HepG2 (cell line): ENCODE results near the gene ZNF48. TPM values are rescaled to one million over a fixed set of nuclear protein-coding genes. Genes with fewer than 3 reads are reported as not detected.
A peak's percentile ranks its signal among the peaks of the same experiment; 100 is the strongest.

Source experiments
- ATAC-seq: fragments of 200-7000 bp; cut with Tn5 transposase; 3 replicates; pipeline ENCODE4 v1.9.1; 2020; ENCODE audit warnings: mild to moderate bottlenecking, moderate library complexity
- BruUV-seq: library from RNA; stranded (reverse); fragments of 400-500 nt; replicated peaks from 2 replicates; lab custom pipeline; 2021; lab: Mats Ljungman, UMichigan
- CTCF ChIA-PET: fragments of 300-600 bp; formaldehyde crosslinking; extraction: SDS; loops from one replicate; lab custom pipeline; 2021; ENCODE audit warnings: low total read pairs, inconsistent platforms, low intra/inter-chr PET ratio; lab: Yijun Ruan, JAX
- POLR2A ChIA-PET: fragments of 350-600 bp; sonication (Branson Sonifier 250); formaldehyde crosslinking; loops from one replicate; lab custom pipeline; 2020; ENCODE audit warnings: antibody characterized with exemption, inconsistent platforms; lab: Yijun Ruan, JAX
- DNase-seq: peaks from one replicate; pipeline ENCODE4 v3.0.0-alpha.2; 2015; ENCODE audit warnings: low spot score
- FAIRE-seq: peaks from 3 replicates; lab custom pipeline; 2011; peaks lifted over from hg19 to GRCh38; lab: Jason Lieb, UNC
- H2AFZ ChIP-seq: one replicate; pipeline ENCODE4 v1.6.1; 2011; ENCODE audit warnings: low read length, inconsistent platforms
- H3K27ac ChIP-seq: fragments of 300-600 bp; 3 replicates; pipeline ENCODE4 v1.8.0; 2011; ENCODE audit warnings: mixed run types, mild to moderate bottlenecking, mixed read lengths, low read length, inconsistent platforms; ENCODE audit not compliant: insufficient read depth; ENCODE audit errors: extremely low read length
- H3K27me3 ChIP-seq, 2 experiments: fragments of 200-600 bp in 1 of 2; 2 replicates in 1 of 2; 3 replicates in 1 of 2; pipeline versions ENCODE4 v1.6.0 to v1.8.0; 2011; ENCODE audit warnings: low read length in 2 of 2, mild to moderate bottlenecking in 2 of 2, moderate library complexity in 2 of 2, inconsistent platforms in 1 of 2; ENCODE audit not compliant: insufficient read depth in 2 of 2, control insufficient read depth in 1 of 2
- H3K36me3 ChIP-seq, 2 experiments: fragments of 200-600 bp in 1 of 2; replicated peaks in 1 of 2; 2 replicates in 1 of 2; 3 replicates in 1 of 2; pipeline versions ENCODE4 v1.5.1 to v1.8.0; 2011; ENCODE audit warnings: low read length in 2 of 2, inconsistent platforms in 1 of 2; ENCODE audit not compliant: insufficient read depth in 2 of 2, control insufficient read depth in 1 of 2
- H3K4me1 ChIP-seq: 2 replicates; pipeline ENCODE4 v1.5.1; 2012; ENCODE audit warnings: low read length, inconsistent platforms; ENCODE audit not compliant: insufficient read depth
- H3K4me2 ChIP-seq: 2 replicates; pipeline ENCODE4 v1.6.0; 2011; ENCODE audit warnings: low read depth, low read length, inconsistent platforms
- H3K4me3 ChIP-seq, 3 experiments: fragments of 200-600 bp in 1 of 3; sonication (generic), shearing (Covaris generic) in 1 of 3; replicated peaks in 1 of 3; 2 replicates each; pipeline ENCODE4 v1.5.1; 2011 to 2016; ENCODE audit warnings: low read length in 3 of 3, inconsistent platforms in 2 of 3, low read depth in 2 of 3, mild to moderate bottlenecking in 2 of 3, control low read depth in 1 of 3, mixed read lengths in 1 of 3; ENCODE audit not compliant: insufficient read depth in 1 of 3
- H3K79me2 ChIP-seq: one replicate; pipeline ENCODE4 v1.6.1; 2011; ENCODE audit warnings: low read length, inconsistent platforms; ENCODE audit not compliant: insufficient read depth
- H3K9ac ChIP-seq: 2 replicates; pipeline ENCODE4 v1.6.0; 2011; ENCODE audit warnings: mild to moderate bottlenecking, low read depth, low read length, inconsistent platforms; ENCODE audit not compliant: insufficient read depth
- H3K9me3 ChIP-seq: 2 replicates; pipeline ENCODE4 v1.5.1; 2012; ENCODE audit warnings: mild to moderate bottlenecking, low read length
- H4K20me1 ChIP-seq: 2 replicates; pipeline ENCODE4 v1.6.0; 2011; ENCODE audit warnings: inconsistent platforms, mild to moderate bottlenecking, low read length, moderate library complexity; ENCODE audit not compliant: insufficient read depth
- GLI4 ChIP-seq: sonication (generic); formaldehyde crosslinking; IDR thresholded peaks from 2 replicates; pipeline ENCODE4 v1.5.1; 2020; ENCODE audit warnings: missing genetic modification reagents, mild to moderate bottlenecking, moderate library complexity, borderline replicate concordance
- HNF4G ChIP-seq, 2 experiments: sonication (generic) in 1 of 2; formaldehyde crosslinking in 1 of 2; IDR thresholded peaks; 2 replicates each; pipeline versions ENCODE4 v1.4.0 to v1.6.1; 2011 to 2020; ENCODE audit warnings: borderline replicate concordance in 2 of 2, low read depth in 2 of 2, mild to moderate bottlenecking in 2 of 2, low read length in 1 of 2, missing genetic modification reagents in 1 of 2, moderate library complexity in 1 of 2
- JDP2 ChIP-seq: sonication (generic); formaldehyde crosslinking; IDR thresholded peaks from 2 replicates; pipeline ENCODE4 v1.8.1; 2022; ENCODE audit warnings: missing genetic modification reagents, borderline replicate concordance
- LRRFIP1 ChIP-seq: sonication (generic); formaldehyde crosslinking; conservative IDR thresholded peaks from 2 replicates; pipeline ENCODE4 v1.4.0; 2020; ENCODE audit warnings: missing genetic modification reagents
- MAZ ChIP-seq, 2 experiments: sonication (generic) in 1 of 2; formaldehyde crosslinking in 1 of 2; IDR thresholded peaks; 2 replicates each; pipeline versions ENCODE4 v1.5.0 to v1.6.1; 2012 to 2020; ENCODE audit warnings: low read depth in 2 of 2, mild to moderate bottlenecking in 2 of 2, borderline replicate concordance in 1 of 2, improper control_type of control experiment in 1 of 2, low read length in 1 of 2, missing genetic modification reagents in 1 of 2, moderate library complexity in 1 of 2
- MBNL3 ChIP-seq: fragments of 250-450 bp; sonication (Bioruptor Pico); conservative IDR thresholded peaks from 2 replicates; pipeline ENCODE4 v1.8.0; 2022; ENCODE audit warnings: mild to moderate bottlenecking, inconsistent platforms
- MIXL1 ChIP-seq: IDR thresholded peaks from 2 replicates; pipeline ENCODE4 v1.6.1; 2016
- RBM39 ChIP-seq: fragments of 200-400 bp; formaldehyde crosslinking; IDR thresholded peaks from one replicate; pipeline ENCODE4 v1.6.1; 2018; ENCODE audit warnings: antibody characterized with exemption, mild to moderate bottlenecking, low read depth, low read length; ENCODE audit not compliant: poor library complexity, severe bottlenecking
- ZFY ChIP-seq: sonication (generic); formaldehyde crosslinking; IDR thresholded peaks from 2 replicates; pipeline ENCODE4 v1.4.0; 2020; ENCODE audit warnings: missing genetic modification reagents
- ZSCAN25 ChIP-seq: sonication (generic); formaldehyde crosslinking; IDR thresholded peaks from 2 replicates; pipeline ENCODE4 v1.8.0; 2022; ENCODE audit warnings: mild to moderate bottlenecking, missing genetic modification reagents
- WGBS: methylation state at CpG from one replicate; pipeline ENCODE4 v1.1.6; 2017; ENCODE audit warnings: low lambda C conversion rate; 5-methylcytosine and 5-hydroxymethylcytosine counted together
- in situ Hi-C: cut with HindIII; loops from 2 replicates; pipeline ENCODE4 v1.10.0; 2017; ENCODE audit warnings: low pct_unique_long_range_greater_than_20kb; ENCODE audit not compliant: extremely low pct_ligation_motif_present
- intact Hi-C: fragments of 100-400 bp; cut with micrococcal nuclease; formaldehyde crosslinking; loops from one replicate; pipeline ENCODE4 v1.10.0; 2022; ENCODE audit not compliant: unreplicated experiment
- polyA plus RNA-seq, 8 experiments: library from polyadenylated mRNA; depleted of rRNA in 3 of 8; stranded (reverse) in 7 of 8; unstranded in 1 of 8; fragments of >200 nt; fragmentation: Illumina TruSeq in 4 of 8; extraction: Trizol in 4 of 8; gene quantifications; 2 replicates each; pipeline versions ENCODE4 v1.2.1 to v1.2.3, GENCODE V29; 2011 to 2016; ENCODE audit warnings: low read depth in 4 of 8, missing spikeins in 1 of 8, mixed read lengths in 1 of 8; ENCODE audit not compliant: insufficient read depth in 1 of 8
- total RNA-seq, 5 experiments: library from RNA; depleted of rRNA; stranded (reverse); fragments of >200 nt; fragmentation: Illumina TruSeq; extraction: Trizol; gene quantifications; 2 replicates each; pipeline ENCODE4 v1.2.3, GENCODE V29; 2016; ENCODE audit warnings: low read depth in 1 of 5
- TF ChIP-seq, protein P1 (sequence below): sonication (generic); formaldehyde crosslinking; IDR thresholded peaks from 2 replicates; pipeline ENCODE4 v1.9.0; 2021; ENCODE audit warnings: missing genetic modification reagents, borderline replicate concordance

The ZNF48 gene
- total and polyA plus RNA-seq, 2 of the 13 experiments (the other 11 are each of a cell fraction or from before 2014, with no cell fraction given) = 9.9 to 12.3 TPM

DNA sequence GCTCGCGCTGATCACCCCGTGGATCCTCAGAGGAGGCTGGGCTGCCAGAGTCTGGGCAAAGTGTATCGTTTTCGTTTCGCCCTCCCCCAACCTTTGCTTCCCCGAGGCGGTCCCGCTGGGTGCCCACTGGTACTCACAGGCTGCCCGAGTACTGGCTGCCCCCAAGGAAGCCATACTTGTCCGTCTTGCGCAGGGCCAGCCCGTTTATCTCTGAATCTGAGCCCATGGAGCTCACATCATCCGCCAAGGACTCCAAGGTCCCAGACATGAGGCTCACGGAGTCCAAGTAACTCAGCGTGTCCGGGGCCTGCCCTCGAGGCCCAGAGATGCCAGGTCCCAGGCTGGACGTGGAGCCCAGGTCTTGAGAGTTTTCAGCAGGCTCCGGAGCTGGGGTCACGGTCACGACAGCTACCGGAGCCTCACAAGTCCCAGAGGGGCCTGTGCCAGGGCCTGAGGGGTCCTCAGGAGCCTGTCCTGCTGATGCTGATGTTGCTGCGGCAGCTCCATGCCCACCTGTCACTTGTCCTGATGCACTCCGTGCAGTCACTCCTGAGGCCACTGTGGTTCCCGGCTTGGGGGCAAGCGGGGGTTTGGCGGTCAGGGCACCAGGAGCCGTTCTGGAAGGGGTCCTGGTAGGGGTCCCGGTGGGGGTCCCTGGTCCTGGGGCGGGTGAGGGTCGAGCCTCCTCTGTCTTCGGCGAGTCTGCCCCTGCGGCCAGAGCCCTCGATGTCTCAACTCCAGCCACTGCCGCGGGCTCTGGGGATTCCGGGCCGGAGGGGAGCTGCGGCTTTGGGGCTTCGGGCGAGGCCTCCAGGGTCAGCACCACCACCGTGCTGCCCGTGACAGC is 25.9 kb upstream of the ZNF48 start (continued):
- TF ChIP-seq GLI4 (peak; percentile 63; the same call in 1 of the 2 replicates), RBM39 (no peak), MIXL1 (CRISPR knock-in tag) (no peak), HNF4G (IDR thresholded peaks at IDR 0.05; ENCODE audit: borderline replicate concordance, low read depth, low read length) (no peak), HNF4G (CRISPR knock-in tag; IDR thresholded peaks at IDR 0.05; ENCODE audit: borderline replicate concordance, low read depth) (no peak)

GRCh38 chr16:30369938-30370455 is 25.2 kb upstream of the ZNF48 start:
- Histone ChIP-seq H3K79me2 (peaks cover 37% of the 10 kb centered on the region), H3K27me3 (no peaks in the 10 kb centered on the region; a peak in 1 of 5 replicates), H3K36me3 (peaks cover 3 to 9% of the 10 kb centered on the region in 2 experiments; a peak in 3 of 5 replicates), H3K4me2 (peak overlapping the region; percentile 91; the same call in 1 of the 2 replicates), H3K4me3 (peak overlapping the region; percentile 80 to 90 (median 86)), H3K9me3 (no peaks in the 10 kb centered on the region), H2AFZ (no peak overlapping the region), H3K9ac (peak overlapping the region; percentile 75; the same call in 1 of the 2 replicates), H3K4me1 (peaks cover 45% of the 10 kb centered on the region), H3K27ac (peak overlapping the region; percentile 51), H4K20me1 (peaks cover 20% of the 10 kb centered on the region; the same call in 1 of the 2 replicates)
- ChIA-PET CTCF (interaction anchor here (1.4 kb wide), 1 partner anchor 39 kb away, joined by 3 read pairs; no protein-coding TSS in a partner anchor), POLR2A (interaction anchor here (0.8 to 4.7 kb wide), 13 partner anchors 13 to 378 kb away, joined by 3 to 94 read pairs (median 9); partner anchors contain the start of genes ALDOA, CD2BP2, PHKG2 and ZNF48)
- peak; percentile 4 for ATAC-seq
- no TSS peak for BruUV-seq
- no peak for DNase-seq
- FAIRE-seq = no peak
- in situ Hi-C loops = no loop called here
- WGBS = 0% methylated on average over 5 of the region's 76 CpGs
- intact Hi-C loops = loop anchor here (1.0 kb wide), 1 partner anchor 37 kb away; the partner anchor contains the start of gene ZNF771
- TF ChIP-seq ZFY (CRISPR knock-in tag) (peak; percentile 75), ZSCAN25 (no peak), JDP2 (CRISPR knock-in tag) (no peak), MBNL3 (CRISPR knock-in tag) (no peak), LRRFIP1 (no peak), MAZ (IDR thresholded peaks at IDR 0.05; ENCODE audit: borderline replicate concordance, low read depth, low read length) (peak; percentile 98), MAZ (CRISPR knock-in tag; IDR thresholded peaks at IDR 0.05; ENCODE audit: low read depth) (0 out of 2 replicates have a peak, but pooled peaks have one; percentile 37), RBM39 (no peak)
- TF ChIP-seq, protein P1, sequence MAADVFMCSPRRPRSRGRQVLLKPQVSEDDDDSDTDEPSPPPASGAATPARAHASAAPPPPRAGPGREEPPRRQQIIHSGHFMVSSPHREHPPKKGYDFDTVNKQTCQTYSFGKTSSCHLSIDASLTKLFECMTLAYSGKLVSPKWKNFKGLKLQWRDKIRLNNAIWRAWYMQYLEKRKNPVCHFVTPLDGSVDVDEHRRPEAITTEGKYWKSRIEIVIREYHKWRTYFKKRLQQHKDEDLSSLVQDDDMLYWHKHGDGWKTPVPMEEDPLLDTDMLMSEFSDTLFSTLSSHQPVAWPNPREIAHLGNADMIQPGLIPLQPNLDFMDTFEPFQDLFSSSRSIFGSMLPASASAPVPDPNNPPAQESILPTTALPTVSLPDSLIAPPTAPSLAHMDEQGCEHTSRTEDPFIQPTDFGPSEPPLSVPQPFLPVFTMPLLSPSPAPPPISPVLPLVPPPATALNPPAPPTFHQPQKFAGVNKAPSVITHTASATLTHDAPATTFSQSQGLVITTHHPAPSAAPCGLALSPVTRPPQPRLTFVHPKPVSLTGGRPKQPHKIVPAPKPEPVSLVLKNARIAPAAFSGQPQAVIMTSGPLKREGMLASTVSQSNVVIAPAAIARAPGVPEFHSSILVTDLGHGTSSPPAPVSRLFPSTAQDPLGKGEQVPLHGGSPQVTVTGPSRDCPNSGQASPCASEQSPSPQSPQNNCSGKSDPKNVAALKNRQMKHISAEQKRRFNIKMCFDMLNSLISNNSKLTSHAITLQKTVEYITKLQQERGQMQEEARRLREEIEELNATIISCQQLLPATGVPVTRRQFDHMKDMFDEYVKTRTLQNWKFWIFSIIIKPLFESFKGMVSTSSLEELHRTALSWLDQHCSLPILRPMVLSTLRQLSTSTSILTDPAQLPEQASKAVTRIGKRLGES (CRISPR knock-in tag) = no peak
